Natural killer cell (primary cell): Measurements from ENCODE around the gene CHSY3. TPM values are rescaled to one million over a fixed set of nuclear protein-coding genes. Genes with fewer than 3 reads are reported as not detected.
A peak's percentile ranks its signal among the peaks of the same experiment; 100 is the strongest.

ENCODE experiments used
- ATAC-seq, 3 donors: fragments of 150-1000 bp in 2 of 3; fragments of 200-7000 bp in 1 of 3; cut with Tn5 transposase; 1 replicate in 1 of 3; 2 replicates in 2 of 3; pipeline ENCODE4 v1.10.0; 2021; ENCODE audit warnings: mild to moderate bottlenecking in 2 of 3, moderate library complexity in 2 of 3
- DNase-seq, 2 donors: peaks; one replicate each; pipeline versions ENCODE4 v3.0.0 to v3.0.0-alpha.2; 2013 to 2021; ENCODE audit warnings: mixed read lengths in 1 of 2
- H3K27ac ChIP-seq: one replicate; pipeline ENCODE4 v1.5.1; 2013; ENCODE audit warnings: mild to moderate bottlenecking, low read length
- H3K27me3 ChIP-seq: one replicate; pipeline ENCODE4 v1.6.1; 2013; ENCODE audit warnings: low read length; ENCODE audit not compliant: control insufficient read depth, insufficient read depth
- H3K36me3 ChIP-seq: one replicate; pipeline ENCODE4 v1.6.1; 2013; ENCODE audit warnings: low read length; ENCODE audit not compliant: control insufficient read depth, insufficient read depth
- H3K4me1 ChIP-seq: one replicate; pipeline ENCODE4 v1.6.1; 2013; ENCODE audit warnings: low read length; ENCODE audit not compliant: control insufficient read depth, insufficient read depth
- H3K4me3 ChIP-seq: one replicate; pipeline ENCODE4 v1.5.1; 2013; ENCODE audit warnings: low read length
- H3K9me3 ChIP-seq: one replicate; pipeline ENCODE4 v1.6.1; 2013; ENCODE audit warnings: low read length; ENCODE audit not compliant: control insufficient read depth, insufficient read depth
- H3K27ac Mint-ChIP-seq, 2 donors: one replicate each; pipeline ENCODE4 v1.8.0; 2022; ENCODE audit warnings: mild to moderate bottlenecking in 2 of 2, mixed read lengths in 2 of 2, moderate library complexity in 1 of 2
- H3K27me3 Mint-ChIP-seq, 2 donors: one replicate each; pipeline ENCODE4 v1.8.0; 2022; ENCODE audit warnings: low read depth in 2 of 2, mixed read lengths in 2 of 2
- H3K36me3 Mint-ChIP-seq: one replicate; pipeline ENCODE4 v1.8.0; 2022; ENCODE audit warnings: mixed read lengths
- H3K4me1 Mint-ChIP-seq, 2 donors: one replicate each; pipeline ENCODE4 v1.8.0; 2022; ENCODE audit warnings: mixed read lengths in 2 of 2
- H3K4me3 Mint-ChIP-seq: one replicate; pipeline ENCODE4 v1.8.0; 2022; ENCODE audit warnings: mild to moderate bottlenecking, moderate library complexity, mixed read lengths
- H3K9me3 Mint-ChIP-seq, 2 donors: one replicate each; pipeline ENCODE4 v1.8.0; 2022; ENCODE audit warnings: mixed read lengths in 2 of 2
- WGBS: methylation state at CpG from one replicate; pipeline ENCODE4 v1.1.7; 2013; ENCODE audit warnings: missing lambda C conversion rate; ENCODE audit not compliant: insufficient coverage; 5-methylcytosine and 5-hydroxymethylcytosine counted together
- intact Hi-C: fragments of 100-400 bp; cut with micrococcal nuclease; formaldehyde crosslinking; loops from one replicate; pipeline ENCODE4 v1.14.2; 2022
- total RNA-seq, 4 donors: library from RNA; stranded (reverse); fragments of 120-200 nt in 1 of 4; gene quantifications; one replicate each; pipeline versions ENCODE4 v1.2.3 to v1.2.4, GENCODE V29; 2013 to 2022
- TF ChIP-seq, protein P1 (sequence below): fragments of 200-600 bp; IDR thresholded peaks from one replicate; pipeline ENCODE4 v1.8.0; 2022; ENCODE audit warnings: antibody characterized with exemption

CHSY3 gene
- total RNA-seq: 1 to 10 TPM in 2 of 3 donors, under 1 TPM in 1; 0.18 to 2.3 (median 2.3) TPM
- total RNA-seq (2013): 0.27 TPM

DNA sequence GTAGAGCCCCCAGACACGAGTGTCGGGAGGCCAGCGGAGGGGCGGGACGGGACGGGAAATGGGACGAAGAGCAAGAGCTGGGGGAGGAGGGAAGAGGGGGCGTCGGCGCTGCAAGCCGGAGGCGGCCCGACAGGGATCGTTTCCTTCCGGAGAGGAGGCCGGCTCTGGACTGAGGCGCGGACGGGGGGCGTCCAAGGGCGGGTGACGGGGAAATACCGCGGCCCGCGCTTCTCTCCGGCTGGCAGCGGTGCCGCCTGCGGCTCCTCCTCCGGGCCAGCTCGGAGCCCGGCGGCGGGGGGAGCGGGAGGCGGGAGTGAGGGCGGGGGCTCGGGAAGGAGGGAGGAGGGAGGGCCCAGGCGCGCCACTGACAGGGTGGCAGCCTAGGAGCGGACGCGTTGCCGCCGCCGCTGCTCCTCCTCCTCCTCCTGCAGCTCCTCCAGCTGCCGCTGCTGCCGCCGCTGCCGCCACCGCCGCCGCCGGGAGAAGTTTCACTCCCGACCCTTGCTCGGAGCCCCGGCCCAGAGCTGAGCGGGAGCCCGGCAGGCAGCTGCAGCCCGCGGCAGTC, at the start of gene CHSY3:
Gene CHSY3, plus strand, starts transcription at position 364 of the 565 bp plus-strand sequence.
- H3K4me1 Mint-ChIP-seq: peaks cover 13 to 15% of the 10 kb centered on the region in 2 donors
- peaks cover 29 to 50% of the 10 kb centered on the region in 2 donors for H3K27me3 Mint-ChIP-seq
- under 1% methylated on average over 59 of the region's 62 CpGs for WGBS

DNA sequence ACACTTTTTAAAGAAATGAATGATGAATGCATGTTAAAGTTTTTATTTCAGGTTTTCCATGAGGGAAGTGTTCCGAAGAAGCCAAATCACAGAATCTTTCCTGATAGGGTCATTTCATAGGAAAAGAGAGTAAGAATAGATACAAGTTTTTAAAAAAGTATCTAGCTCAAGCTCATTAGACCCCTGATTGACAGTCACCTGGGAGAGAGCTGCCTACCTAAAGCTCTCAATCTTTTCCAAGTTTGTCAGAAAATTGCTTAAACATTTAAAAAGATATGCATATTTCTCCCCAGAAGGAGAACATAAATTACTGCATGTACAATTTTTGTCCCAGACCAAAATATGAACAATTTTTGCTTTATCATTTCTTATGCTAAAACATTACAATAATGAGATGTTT, 47.9 kb upstream of the CHSY3 start:
- ATAC-seq (no peak), DNase-seq (no peak)
- no peaks in the 10 kb centered on the region for H3K4me1 Mint-ChIP-seq
- intact Hi-C loops: loop anchor here (10.0 kb wide), 1 partner anchor 1642 kb away; no protein-coding TSS in a partner anchor
- H3K27ac Mint-ChIP-seq: no peak overlapping the region
- Histone ChIP-seq H3K27me3 (no peaks in the 10 kb centered on the region), H3K36me3 (no peaks in the 10 kb centered on the region), H3K4me3 (no peak overlapping the region), H3K27ac (no peak overlapping the region), H3K9me3 (no peaks in the 10 kb centered on the region), H3K4me1 (no peaks in the 10 kb centered on the region)
- WGBS: 93% methylated on average over 1 of the region's 1 CpG
- H3K36me3 Mint-ChIP-seq: no peaks in the 10 kb centered on the region
- H3K27me3 Mint-ChIP-seq: no peaks in the 10 kb centered on the region
- peaks cover 3% of the 10 kb centered on the region in 2 donors for H3K9me3 Mint-ChIP-seq
- no peak overlapping the region for H3K4me3 Mint-ChIP-seq
- TF ChIP-seq, protein P1, sequence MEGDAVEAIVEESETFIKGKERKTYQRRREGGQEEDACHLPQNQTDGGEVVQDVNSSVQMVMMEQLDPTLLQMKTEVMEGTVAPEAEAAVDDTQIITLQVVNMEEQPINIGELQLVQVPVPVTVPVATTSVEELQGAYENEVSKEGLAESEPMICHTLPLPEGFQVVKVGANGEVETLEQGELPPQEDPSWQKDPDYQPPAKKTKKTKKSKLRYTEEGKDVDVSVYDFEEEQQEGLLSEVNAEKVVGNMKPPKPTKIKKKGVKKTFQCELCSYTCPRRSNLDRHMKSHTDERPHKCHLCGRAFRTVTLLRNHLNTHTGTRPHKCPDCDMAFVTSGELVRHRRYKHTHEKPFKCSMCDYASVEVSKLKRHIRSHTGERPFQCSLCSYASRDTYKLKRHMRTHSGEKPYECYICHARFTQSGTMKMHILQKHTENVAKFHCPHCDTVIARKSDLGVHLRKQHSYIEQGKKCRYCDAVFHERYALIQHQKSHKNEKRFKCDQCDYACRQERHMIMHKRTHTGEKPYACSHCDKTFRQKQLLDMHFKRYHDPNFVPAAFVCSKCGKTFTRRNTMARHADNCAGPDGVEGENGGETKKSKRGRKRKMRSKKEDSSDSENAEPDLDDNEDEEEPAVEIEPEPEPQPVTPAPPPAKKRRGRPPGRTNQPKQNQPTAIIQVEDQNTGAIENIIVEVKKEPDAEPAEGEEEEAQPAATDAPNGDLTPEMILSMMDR: no peak

More for the DNA sequence above, at the start of gene CHSY3:
- TF ChIP-seq, protein P1: no peak
- Mint-ChIP-seq H3K9me3 (peaks cover 0 to 3% of the 10 kb centered on the region in 2 donors), H3K27ac (peak within 1 kb of the TSS in 1 of 2 donors; percentile 52), H3K4me3 (peak within 1 kb of the TSS; percentile 81), H3K36me3 (peaks cover 7% of the 10 kb centered on the region)
- peak in 1 of 2 donors; percentile 41 for DNase-seq
- intact Hi-C loops: no loop called here
- peak; percentile 59 to 69 (median 59) for ATAC-seq
- Histone ChIP-seq H3K36me3 (no peaks in the 10 kb centered on the region), H3K4me1 (peaks cover 16% of the 10 kb centered on the region), H3K4me3 (no peak within 1 kb of the TSS), H3K27ac (no peak within 1 kb of the TSS), H3K27me3 (peaks cover 31% of the 10 kb centered on the region), H3K9me3 (no peaks in the 10 kb centered on the region)

DNA sequence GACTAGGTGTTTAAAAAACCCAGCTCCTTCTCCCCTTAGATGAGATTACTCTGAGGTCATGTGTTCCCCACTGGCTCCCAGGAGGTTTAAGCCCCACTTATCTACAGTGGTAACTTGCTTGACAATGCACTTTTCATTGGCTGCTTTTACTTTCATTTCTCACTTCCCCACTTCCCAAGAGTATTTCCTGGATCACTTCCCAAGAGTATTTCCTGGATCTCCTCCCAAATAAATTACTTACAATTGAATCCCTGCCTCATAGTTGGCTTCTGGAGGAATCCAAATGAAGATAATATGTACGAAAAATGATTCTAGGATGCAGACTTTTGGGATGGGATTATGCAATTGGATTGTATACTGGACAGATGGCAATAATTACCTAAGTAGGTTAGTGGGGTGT, 47.1 kb upstream of the CHSY3 start:
- no peaks in the 10 kb centered on the region for H3K27me3 Mint-ChIP-seq
- H3K4me3 Mint-ChIP-seq: no peak overlapping the region
- H3K9me3 Mint-ChIP-seq: peaks cover 3% of the 10 kb centered on the region in 2 donors
- DNase-seq (no peak), ATAC-seq (no peak)
- 91% methylated on average over 1 of the region's 1 CpG for WGBS
- H3K4me3 ChIP-seq: no peak overlapping the region
- no peak overlapping the region for H3K27ac ChIP-seq
- no peaks in the 10 kb centered on the region for H3K36me3 ChIP-seq
- no peaks in the 10 kb centered on the region for H3K4me1 ChIP-seq
- no peaks in the 10 kb centered on the region for H3K36me3 Mint-ChIP-seq
- no peak overlapping the region for H3K27ac Mint-ChIP-seq
- intact Hi-C loops: loop anchor here (10.0 kb wide), 1 partner anchor 1642 kb away; no protein-coding TSS in a partner anchor
- H3K4me1 Mint-ChIP-seq: no peaks in the 10 kb centered on the region
- no peaks in the 10 kb centered on the region for H3K27me3 ChIP-seq
- H3K9me3 ChIP-seq: no peaks in the 10 kb centered on the region
- TF ChIP-seq, protein P1: no peak
